Hepatocyte (in vitro differentiated cells): ENCODE measurements around the gene LMF1. TPM values are rescaled to one million over a fixed set of nuclear protein-coding genes. Genes with fewer than 3 reads are reported as not detected.

Source experiments
- DNase-seq: peaks from one replicate; pipeline ENCODE4 v3.0.0-alpha.2; 2016; ENCODE audit warnings: low spot score
- H2AFZ ChIP-seq: fragments of 200-600 bp; sonication (generic); 2 replicates; pipeline ENCODE4 v1.6.0; 2016; ENCODE audit warnings: antibody characterized with exemption, mild to moderate bottlenecking
- H3K27ac ChIP-seq: fragments of 200-600 bp; sonication (generic); 2 replicates; pipeline ENCODE4 v1.5.1; 2016; ENCODE audit warnings: mild to moderate bottlenecking
- H3K27me3 ChIP-seq: fragments of 200-600 bp; sonication (generic); 2 replicates; pipeline ENCODE4 v1.6.1; 2016
- H3K36me3 ChIP-seq: fragments of 200-600 bp; sonication (generic); replicated peaks from 2 replicates; pipeline ENCODE4 v1.5.1; 2016; ENCODE audit warnings: low read depth; ENCODE audit not compliant: insufficient read depth
- H3K4me1 ChIP-seq: fragments of 200-600 bp; sonication (generic); 2 replicates; pipeline ENCODE4 v1.5.1; 2016; ENCODE audit warnings: mild to moderate bottlenecking, moderate library complexity; ENCODE audit not compliant: insufficient read depth
- H3K4me2 ChIP-seq: fragments of 200-600 bp; sonication (generic); 2 replicates; pipeline ENCODE4 v1.6.0; 2016
- H3K4me3 ChIP-seq: fragments of 200-600 bp; sonication (generic); 2 replicates; pipeline ENCODE4 v1.5.1; 2016; ENCODE audit warnings: mild to moderate bottlenecking
- H3K79me2 ChIP-seq: fragments of 200-600 bp; sonication (generic); 2 replicates; pipeline ENCODE4 v1.6.0; 2017; ENCODE audit warnings: mild to moderate bottlenecking
- H3K9me2 ChIP-seq: fragments of 200-600 bp; sonication (generic); replicated peaks from 2 replicates; pipeline ENCODE4 v1.6.0; 2017; ENCODE audit warnings: mild to moderate bottlenecking; ENCODE audit not compliant: insufficient read depth
- H3K9me3 ChIP-seq: fragments of 200-600 bp; sonication (generic); 2 replicates; pipeline ENCODE4 v1.5.1; 2016; ENCODE audit warnings: low read depth, mild to moderate bottlenecking
- H4K20me1 ChIP-seq: fragments of 200-600 bp; sonication (generic); 2 replicates; pipeline ENCODE4 v1.6.0; 2016; ENCODE audit warnings: mild to moderate bottlenecking; ENCODE audit not compliant: insufficient read depth, poor library complexity, severe bottlenecking
- EZH2 ChIP-seq: fragments of 200-600 bp; sonication (generic); IDR thresholded peaks from 2 replicates; pipeline ENCODE4 v1.6.1; 2016; ENCODE audit warnings: antibody characterized with exemption, mild to moderate bottlenecking, borderline replicate concordance
- EZH2phosphoT487 ChIP-seq: fragments of 200-600 bp; sonication (generic); IDR thresholded peaks from one replicate; pipeline ENCODE4 v1.6.1; 2018; ENCODE audit warnings: antibody characterized with exemption, mild to moderate bottlenecking, low read depth, moderate library complexity; ENCODE audit not compliant: unreplicated experiment, severe bottlenecking
- WGBS: methylation state at CpG from one replicate; pipeline ENCODE4 v1.1.6; 2016; ENCODE audit warnings: low lambda C conversion rate; ENCODE audit errors: missing lambda C conversion rate; 5-methylcytosine and 5-hydroxymethylcytosine counted together
- polyA plus RNA-seq: library from polyadenylated mRNA; unstranded; fragments of >200 nt; fragmentation: Nextera tagmentation; extraction: Ambion mirVana; gene quantifications from 2 replicates; pipeline ENCODE4 v1.2.1, GENCODE V29; 2016
- total RNA-seq: library from RNA; depleted of rRNA; stranded (reverse); fragments of >200 nt; gene quantifications from 2 replicates; pipeline ENCODE4 v1.2.3, GENCODE V29; 2014
- TF ChIP-seq, protein P1 (sequence below): fragments of 200-600 bp; sonication (generic); IDR thresholded peaks from 2 replicates; pipeline ENCODE4 v1.5.1; 2016; ENCODE audit warnings: antibody characterized with exemption, mild to moderate bottlenecking; ENCODE audit not compliant: poor library complexity

LMF1 gene
- total and polyA plus RNA-seq, 2 experiments from 2014 or later = 27.2 to 34.3 TPM

DNA sequence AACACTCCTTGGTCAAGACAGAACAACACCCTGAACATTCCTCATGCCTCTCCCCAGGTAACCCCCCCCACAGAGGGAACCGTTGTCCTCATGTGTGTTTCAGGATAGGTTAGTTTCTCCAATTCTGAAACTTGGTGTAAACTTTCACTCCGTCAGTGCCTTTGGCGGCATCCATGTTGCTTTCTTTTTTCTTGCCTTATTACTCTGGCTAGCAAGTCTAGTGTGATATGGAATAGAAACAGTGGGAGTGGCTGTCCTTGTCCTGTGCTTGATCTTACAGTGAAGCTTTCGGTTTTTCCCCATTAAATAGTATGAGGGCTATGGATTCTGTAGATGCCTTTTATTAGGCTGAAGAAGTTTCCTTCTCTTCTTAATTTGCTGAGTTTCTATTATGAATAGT is 134.6 kb downstream of the LMF1 start:
- WGBS = 78% methylated on average over 4 of the region's 4 CpGs
- H3K27me3 ChIP-seq = no peaks in the 10 kb centered on the region
- DNase-seq = no peak

DNA sequence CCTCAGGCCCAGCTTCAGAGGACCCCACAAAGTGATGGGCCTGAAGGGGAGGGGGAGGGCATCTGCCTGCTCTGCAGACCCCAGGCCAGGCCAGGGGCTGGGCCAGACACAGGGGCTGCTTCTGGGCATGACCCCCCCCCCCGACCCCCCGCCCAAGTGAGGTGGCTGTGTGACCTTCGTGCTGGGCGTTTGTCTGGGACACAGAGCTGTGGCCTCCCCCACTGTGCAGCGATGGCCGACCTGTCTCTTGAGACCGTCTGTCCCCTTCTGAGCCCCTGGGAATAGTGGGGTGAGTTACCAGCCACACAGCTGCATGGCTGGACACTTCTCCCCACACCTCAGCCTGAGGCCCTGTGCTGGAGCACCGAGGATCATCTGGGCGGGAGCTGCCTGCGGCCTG is 135.4 kb downstream of the LMF1 start:
- Histone ChIP-seq H2AFZ (no peak overlapping the region), H4K20me1 (no peaks in the 10 kb centered on the region), H3K79me2 (no peaks in the 10 kb centered on the region), H3K9me3 (no peaks in the 10 kb centered on the region), H3K4me3 (no peak overlapping the region), H3K27me3 (no peaks in the 10 kb centered on the region), H3K27ac (no peak overlapping the region), H3K4me2 (no peak overlapping the region), H3K4me1 (no peaks in the 10 kb centered on the region), H3K36me3 (no peaks in the 10 kb centered on the region), H3K9me2 (no peaks in the 10 kb centered on the region)
- DNase-seq = no peak
- 95% methylated on average over 10 of the region's 10 CpGs for WGBS
- TF ChIP-seq EZH2 (no peak), EZH2phosphoT487 (no peak)
- TF ChIP-seq, protein P1, sequence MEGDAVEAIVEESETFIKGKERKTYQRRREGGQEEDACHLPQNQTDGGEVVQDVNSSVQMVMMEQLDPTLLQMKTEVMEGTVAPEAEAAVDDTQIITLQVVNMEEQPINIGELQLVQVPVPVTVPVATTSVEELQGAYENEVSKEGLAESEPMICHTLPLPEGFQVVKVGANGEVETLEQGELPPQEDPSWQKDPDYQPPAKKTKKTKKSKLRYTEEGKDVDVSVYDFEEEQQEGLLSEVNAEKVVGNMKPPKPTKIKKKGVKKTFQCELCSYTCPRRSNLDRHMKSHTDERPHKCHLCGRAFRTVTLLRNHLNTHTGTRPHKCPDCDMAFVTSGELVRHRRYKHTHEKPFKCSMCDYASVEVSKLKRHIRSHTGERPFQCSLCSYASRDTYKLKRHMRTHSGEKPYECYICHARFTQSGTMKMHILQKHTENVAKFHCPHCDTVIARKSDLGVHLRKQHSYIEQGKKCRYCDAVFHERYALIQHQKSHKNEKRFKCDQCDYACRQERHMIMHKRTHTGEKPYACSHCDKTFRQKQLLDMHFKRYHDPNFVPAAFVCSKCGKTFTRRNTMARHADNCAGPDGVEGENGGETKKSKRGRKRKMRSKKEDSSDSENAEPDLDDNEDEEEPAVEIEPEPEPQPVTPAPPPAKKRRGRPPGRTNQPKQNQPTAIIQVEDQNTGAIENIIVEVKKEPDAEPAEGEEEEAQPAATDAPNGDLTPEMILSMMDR = no peak

More for the DNA sequence above, 134.6 kb downstream of the LMF1 start:
- Histone ChIP-seq H3K9me3 (no peaks in the 10 kb centered on the region), H2AFZ (no peak overlapping the region), H3K4me2 (no peak overlapping the region), H3K4me1 (no peaks in the 10 kb centered on the region), H3K36me3 (no peaks in the 10 kb centered on the region), H3K9me2 (no peaks in the 10 kb centered on the region), H4K20me1 (no peaks in the 10 kb centered on the region), H3K79me2 (no peaks in the 10 kb centered on the region), H3K27ac (no peak overlapping the region), H3K4me3 (no peak overlapping the region)
- TF ChIP-seq, protein P1 = no peak

DNA sequence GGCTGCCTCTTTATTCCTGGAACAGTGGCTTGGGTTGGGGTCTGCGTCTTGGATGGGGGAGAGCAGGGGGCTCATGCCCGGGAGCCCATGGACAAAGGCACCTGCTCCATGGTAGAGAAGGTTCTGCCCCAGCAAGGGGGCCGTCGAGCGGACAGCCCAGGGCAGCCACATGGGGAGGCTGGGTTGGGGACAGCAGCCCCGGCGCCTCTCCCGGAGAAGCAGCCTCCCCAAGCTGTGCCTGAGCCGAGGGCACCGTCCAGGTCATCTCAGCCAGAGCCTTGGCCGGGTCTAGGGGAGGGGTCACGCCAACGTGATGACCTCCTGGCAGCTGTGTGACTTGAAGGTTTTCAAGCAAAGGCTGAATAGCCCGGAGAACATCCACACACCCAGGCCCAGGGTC is 137.4 kb downstream of the LMF1 start:
- no peaks in the 10 kb centered on the region for H3K79me2 ChIP-seq
- no peak overlapping the region for H3K27ac ChIP-seq
- TF ChIP-seq, protein P1 = no peak
- TF ChIP-seq EZH2 (no peak), EZH2phosphoT487 (no peak)
- WGBS = 89% methylated on average over 14 of the region's 14 CpGs
- no peak overlapping the region for H3K4me2 ChIP-seq
- H3K9me3 ChIP-seq = no peaks in the 10 kb centered on the region
- no peaks in the 10 kb centered on the region for H3K27me3 ChIP-seq
- no peaks in the 10 kb centered on the region for H4K20me1 ChIP-seq
- no peaks in the 10 kb centered on the region for H3K36me3 ChIP-seq
- H3K9me2 ChIP-seq = no peaks in the 10 kb centered on the region
- H2AFZ ChIP-seq = no peak overlapping the region
- no peak for DNase-seq
- H3K4me3 ChIP-seq = no peak overlapping the region
- H3K4me1 ChIP-seq = no peaks in the 10 kb centered on the region

DNA sequence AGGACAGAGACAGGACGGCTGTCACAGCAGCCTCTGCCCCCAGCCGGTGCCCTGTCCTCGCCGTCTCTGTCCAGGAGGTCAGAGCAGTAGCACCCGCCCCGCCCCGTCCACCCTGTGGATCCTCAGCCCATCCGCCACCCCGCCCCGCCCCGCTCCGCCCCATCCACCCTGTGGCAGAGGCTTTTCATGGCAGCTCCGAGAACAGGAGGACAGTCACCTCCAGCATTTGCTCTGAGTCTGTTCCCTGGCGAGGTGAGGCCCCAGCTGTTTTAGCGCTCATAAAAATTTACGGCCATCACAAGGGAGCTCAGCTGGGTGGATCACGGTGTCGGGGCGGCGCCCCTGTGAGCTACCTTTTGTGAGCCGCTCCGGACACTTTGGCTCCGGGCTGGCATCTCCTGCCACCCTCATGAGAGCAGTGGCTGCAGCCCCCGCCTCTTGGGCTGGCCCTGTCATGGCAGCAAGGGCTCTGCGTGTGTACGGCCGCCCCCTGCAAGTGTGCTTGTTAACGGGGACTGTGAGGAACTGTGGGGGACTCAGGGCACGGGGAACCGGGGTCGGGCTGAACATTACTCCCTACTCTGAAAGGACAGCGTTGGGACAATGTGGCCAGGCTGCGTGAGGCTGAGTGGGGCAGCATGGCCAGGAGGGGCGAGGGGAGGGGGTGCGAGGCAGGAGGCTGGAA is 138.0 kb downstream of the LMF1 start:
- Histone ChIP-seq H3K79me2 (no peaks in the 10 kb centered on the region), H4K20me1 (no peaks in the 10 kb centered on the region), H3K9me3 (no peaks in the 10 kb centered on the region), H3K4me2 (no peak overlapping the region), H3K36me3 (no peaks in the 10 kb centered on the region), H3K4me3 (no peak overlapping the region), H2AFZ (no peak overlapping the region), H3K4me1 (no peaks in the 10 kb centered on the region), H3K27ac (no peak overlapping the region), H3K9me2 (no peaks in the 10 kb centered on the region), H3K27me3 (no peaks in the 10 kb centered on the region)
- peak; percentile 33 for DNase-seq
- TF ChIP-seq EZH2phosphoT487 (no peak), EZH2 (no peak)
- TF ChIP-seq, protein P1 = no peak
- WGBS = 78% methylated on average over 25 of the region's 35 CpGs
